ENCODE data around the gene PIK3AP1.

GRCh38 chr10:96696845-96697425 is 23.4 kb downstream of the PIK3AP1 start:
- TF ChIP-seq CTCF (IDR thresholded peaks at IDR 0.05) (no peak), JAZF1 (CRISPR knock-in tag; IDR thresholded peaks at IDR 0.05) (no peak), SMAD4 (CRISPR knock-in tag; IDR thresholded peaks at IDR 0.05) (no peak)
